T-cell (primary cell): ENCODE results near the gene PPP6C. TPM values are rescaled to one million over a fixed set of nuclear protein-coding genes. Genes with fewer than 3 reads are reported as not detected.
A peak's percentile ranks its signal among the peaks of the same experiment; 100 is the strongest.
"Not testable (repeated sequence)": the region's sequence is repeated elsewhere in the genome, so short reads cannot be mapped to it uniquely, and the experiment has no call there.

Source experiments
- ATAC-seq, 4 experiments: fragments of 200-7000 bp in 3 of 4; fragments of 150-1000 bp in 1 of 4; cut with Tn5 transposase; replicated peaks in 1 of 4; 1 replicate in 3 of 4; 2 replicates in 1 of 4; pipeline ENCODE4 v1.10.0; 2021; ENCODE audit warnings: moderate library complexity in 3 of 4, mild to moderate bottlenecking in 2 of 4, moderate number of reproducible peaks in 1 of 4
- CTCF ChIA-PET, 2 donors: fragments of 300-600 bp; sonication (Branson Sonifier 250); formaldehyde crosslinking; loops; one replicate each; lab custom pipeline; 2022; ENCODE audit warnings: antibody characterized with exemption in 2 of 2; lab: Charles Lee
- POLR2A ChIA-PET, 2 donors: fragments of 300-600 bp; sonication (Branson Sonifier 250); formaldehyde crosslinking; loops; one replicate each; lab custom pipeline; 2022; ENCODE audit warnings: antibody characterized with exemption in 2 of 2; lab: Charles Lee
- DNase-seq, 35 experiments: peaks; one replicate each; pipeline versions ENCODE4 v3.0.0 to v3.0.0-alpha.2; 2013 to 2023
- H3K27ac ChIP-seq: one replicate; pipeline ENCODE4 v1.5.1; 2013; ENCODE audit warnings: low read length
- H3K27me3 ChIP-seq, 2 experiments: replicated peaks in 1 of 2; 1 replicate in 1 of 2; 2 replicates in 1 of 2; pipeline versions ENCODE4 v1.6.1 to v1.7.0; 2013; ENCODE audit warnings: low read length in 1 of 2, mixed read lengths in 1 of 2; ENCODE audit not compliant: control insufficient read depth in 2 of 2, insufficient read depth in 2 of 2; ENCODE audit errors: extremely low read depth in 1 of 2
- H3K36me3 ChIP-seq, 2 donors: 1 replicate in 1 of 2; 2 replicates in 1 of 2; pipeline versions ENCODE4 v1.6.1 to v1.7.0; 2013; ENCODE audit warnings: low read length in 1 of 2; ENCODE audit not compliant: control insufficient read depth in 2 of 2, insufficient read depth in 1 of 2; ENCODE audit errors: extremely low read depth in 1 of 2
- H3K4me1 ChIP-seq, 2 experiments: 1 replicate in 1 of 2; 2 replicates in 1 of 2; pipeline versions ENCODE4 v1.6.1 to v1.7.0; 2013; ENCODE audit warnings: low read length in 2 of 2, mixed read lengths in 1 of 2; ENCODE audit not compliant: insufficient read depth in 2 of 2, control insufficient read depth in 1 of 2; ENCODE audit errors: extremely low read depth in 1 of 2
- H3K4me3 ChIP-seq, 2 donors: 1 replicate in 1 of 2; 2 replicates in 1 of 2; pipeline versions ENCODE4 v1.5.1 to v1.7.0; 2013; ENCODE audit warnings: mild to moderate bottlenecking in 2 of 2, low read length in 1 of 2, moderate library complexity in 1 of 2; ENCODE audit not compliant: control insufficient read depth in 1 of 2; ENCODE audit errors: extremely low read depth in 1 of 2
- H3K9me3 ChIP-seq: 2 replicates; pipeline ENCODE4 v1.7.0; 2013
- H3K27ac Mint-ChIP-seq, 2 donors: one replicate each; pipeline ENCODE4 v1.8.0; 2020 to 2021; ENCODE audit warnings: mild to moderate bottlenecking in 2 of 2, mixed read lengths in 2 of 2
- H3K27me3 Mint-ChIP-seq, 2 donors: one replicate each; pipeline ENCODE4 v1.8.0; 2021 to 2022; ENCODE audit warnings: mixed read lengths in 2 of 2
- H3K36me3 Mint-ChIP-seq: one replicate; pipeline ENCODE4 v1.8.0; 2021; ENCODE audit warnings: mixed read lengths
- H3K4me1 Mint-ChIP-seq, 3 donors: one replicate each; pipeline ENCODE4 v1.8.0; 2020 to 2022; ENCODE audit warnings: mixed read lengths in 3 of 3, mild to moderate bottlenecking in 1 of 3
- H3K4me3 Mint-ChIP-seq, 3 donors: one replicate each; pipeline ENCODE4 v1.8.0; 2020 to 2022; ENCODE audit warnings: mild to moderate bottlenecking in 3 of 3, mixed read lengths in 3 of 3, moderate library complexity in 3 of 3
- H3K9me3 Mint-ChIP-seq, 3 donors: one replicate each; pipeline ENCODE4 v1.8.0; 2020 to 2022; ENCODE audit warnings: mixed read lengths in 3 of 3
- WGBS: methylation state at CpG from one replicate; pipeline ENCODE4 v1.1.5; 2013; ENCODE audit warnings: missing lambda C conversion rate; ENCODE audit not compliant: insufficient coverage; 5-methylcytosine and 5-hydroxymethylcytosine counted together
- total RNA-seq, 35 experiments: library from RNA in 6 of 35; stranded (reverse) in 6 of 35; fragments of 120-200 nt in 1 of 35; gene quantifications; one replicate each; pipeline versions ENCODE4 v1.2.1 to v1.2.4 and lab custom pipeline; 2013 to 2026

Gene PPP6C
- total RNA-seq, 5 donors from 2014 or later (not counting 1 experiment from before 2014, with no cell fraction given): 34.0 to 42.7 (median 37.0) TPM

- H3K4me3 Mint-ChIP-seq, H3K9me3 Mint-ChIP-seq, DNase-seq, H3K27ac ChIP-seq, H3K4me3 ChIP-seq, H3K27me3 Mint-ChIP-seq, H3K9me3 ChIP-seq, CTCF ChIA-PET, ATAC-seq, H3K27me3 ChIP-seq, H3K27ac Mint-ChIP-seq: not testable (repeated sequence)
- POLR2A ChIA-PET: interaction anchor here in 1 of 2 donors (0.7 kb wide), 1 partner anchor 338 kb away, joined by 5 read pairs; no protein-coding TSS in a partner anchor
- Histone ChIP-seq H3K36me3 (peaks cover 4 to 70% of the 10 kb centered on the region in 2 donors), H3K4me1 (peaks cover 18 to 21% of the 10 kb centered on the region in 2 experiments)
- Mint-ChIP-seq H3K4me1 (peaks cover 41 to 45% (median 42%) of the 10 kb centered on the region in 3 donors), H3K36me3 (peaks cover 53% of the 10 kb centered on the region)
- WGBS: no CpG with 5 or more reads among the region's 8 CpGs
Measured at GRCh38 chr9:125234099-125234498, 44.5 kb upstream of the PPP6C start.

DNA sequence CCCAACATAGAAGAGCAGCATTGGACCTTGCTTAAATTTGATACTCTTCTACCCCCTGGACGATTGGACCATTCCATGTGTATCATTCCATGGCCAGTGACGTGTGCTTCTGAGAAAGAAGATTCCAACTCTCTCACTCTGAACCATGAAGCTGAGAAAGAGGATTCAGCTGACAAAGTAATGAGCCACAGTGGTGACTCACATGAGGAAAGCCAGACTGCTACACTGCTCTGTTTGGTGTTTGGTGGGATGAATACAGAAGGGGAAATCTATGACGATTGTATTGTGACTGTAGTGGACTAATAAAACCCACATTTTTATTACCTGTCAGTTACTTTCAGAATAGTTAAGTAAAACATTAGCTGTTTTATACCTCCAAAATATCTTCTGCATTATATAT is 44.1 kb upstream of the PPP6C start:
- H3K4me1 ChIP-seq: peaks cover 16% of the 10 kb centered on the region in 2 experiments
- POLR2A ChIA-PET: interaction anchor here in 1 of 2 donors (0.7 kb wide), 1 partner anchor 337 kb away, joined by 5 read pairs; no protein-coding TSS in a partner anchor
- Mint-ChIP-seq H3K27ac (peak overlapping the region; percentile 51 to 59), H3K4me1 (peaks cover 37 to 41% (median 37%) of the 10 kb centered on the region in 3 donors), H3K4me3 (no peak overlapping the region), H3K36me3 (peaks cover 49% of the 10 kb centered on the region), H3K9me3 (no peaks in the 10 kb centered on the region), H3K27me3 (no peaks in the 10 kb centered on the region)
- WGBS: no CpG with 5 or more reads among the region's 3 CpGs
- CTCF ChIA-PET: no interaction called here
- ATAC-seq (peak in 1 of 4 experiments; percentile 11), DNase-seq (no peak)
- H3K36me3 ChIP-seq: peaks cover 3 to 66% of the 10 kb centered on the region in 2 donors
- H3K27ac ChIP-seq: no peak overlapping the region
- H3K4me3 ChIP-seq: no peak overlapping the region
- no peaks in the 10 kb centered on the region for H3K27me3 ChIP-seq
- H3K9me3 ChIP-seq: no peaks in the 10 kb centered on the region

DNA sequence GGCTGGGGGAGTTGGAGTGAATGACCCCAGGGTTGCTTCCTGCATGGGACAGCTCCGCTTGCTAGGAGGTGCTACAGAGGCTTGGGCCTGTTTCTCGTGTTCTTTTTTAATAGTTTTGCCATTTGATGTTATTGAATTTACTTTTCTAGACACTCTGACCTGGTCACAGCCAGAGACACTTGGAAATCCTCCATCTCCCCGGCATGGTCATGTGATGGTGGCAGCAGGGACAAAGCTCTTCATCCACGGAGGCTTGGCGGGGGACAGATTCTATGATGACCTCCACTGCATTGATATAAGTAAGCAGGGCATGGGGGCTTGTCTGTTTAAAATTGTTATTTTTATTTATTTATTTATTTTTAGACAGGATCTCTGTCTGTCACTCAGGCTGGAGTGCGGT is 38.2 kb upstream of the PPP6C start:
- Mint-ChIP-seq H3K27ac (no peak overlapping the region), H3K4me3 (no peak overlapping the region), H3K9me3 (no peaks in the 10 kb centered on the region), H3K36me3 (peaks cover 12% of the 10 kb centered on the region), H3K4me1 (no peaks in the 10 kb centered on the region), H3K27me3 (no peaks in the 10 kb centered on the region)
- Histone ChIP-seq H3K27ac (no peak overlapping the region), H3K36me3 (peaks cover 0 to 29% of the 10 kb centered on the region in 2 donors), H3K4me3 (no peak overlapping the region), H3K9me3 (no peaks in the 10 kb centered on the region), H3K4me1 (no peaks in the 10 kb centered on the region), H3K27me3 (no peaks in the 10 kb centered on the region)
- ChIA-PET CTCF (interaction anchor here in 1 of 2 donors (0.5 kb wide), 1 partner anchor 273 kb away, joined by 3 read pairs; no protein-coding TSS in a partner anchor), POLR2A (interaction anchor here in 1 of 2 donors (1.2 kb wide), 1 partner anchor 10 kb away, joined by 4 read pairs; no protein-coding TSS in a partner anchor)
- ATAC-seq (no peak), DNase-seq (no peak)
- 100% methylated on average over 1 of the region's 6 CpGs for WGBS

DNA sequence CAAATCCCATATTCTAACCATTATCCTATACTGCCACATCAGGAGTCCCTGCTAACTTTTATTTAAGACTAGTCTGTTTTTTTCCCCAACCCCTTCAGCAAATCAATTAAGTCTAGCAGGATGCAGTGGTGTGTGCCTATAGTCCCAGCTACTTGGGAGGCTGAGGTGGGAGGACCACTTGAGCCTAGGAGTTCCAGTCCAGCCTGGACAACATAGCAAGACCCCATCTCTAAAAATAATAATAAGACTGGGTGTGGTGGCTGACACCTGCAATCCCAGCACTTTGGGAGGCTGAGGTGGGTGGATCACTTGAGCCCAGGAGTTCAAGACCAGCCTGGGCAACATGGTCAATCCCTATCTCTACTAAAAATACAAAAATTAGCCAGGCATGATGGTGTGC is 35.3 kb upstream of the PPP6C start:
- H3K4me3 Mint-ChIP-seq, H3K4me1 ChIP-seq, H3K9me3 ChIP-seq, H3K27ac ChIP-seq, H3K27me3 ChIP-seq, ATAC-seq, H3K4me1 Mint-ChIP-seq, CTCF ChIA-PET, H3K27me3 Mint-ChIP-seq, H3K9me3 Mint-ChIP-seq, H3K4me3 ChIP-seq, DNase-seq: not testable (repeated sequence)
- H3K36me3 ChIP-seq: peaks cover 2 to 29% of the 10 kb centered on the region in 2 donors
- H3K27ac Mint-ChIP-seq: peak overlapping the region in 1 of 2 donors; percentile 58
- POLR2A ChIA-PET: interaction anchor here in 1 of 2 donors (0.7 kb wide), 1 partner anchor 656 kb away, joined by 3 read pairs; no protein-coding TSS in a partner anchor
- peaks cover 12% of the 10 kb centered on the region for H3K36me3 Mint-ChIP-seq

DNA sequence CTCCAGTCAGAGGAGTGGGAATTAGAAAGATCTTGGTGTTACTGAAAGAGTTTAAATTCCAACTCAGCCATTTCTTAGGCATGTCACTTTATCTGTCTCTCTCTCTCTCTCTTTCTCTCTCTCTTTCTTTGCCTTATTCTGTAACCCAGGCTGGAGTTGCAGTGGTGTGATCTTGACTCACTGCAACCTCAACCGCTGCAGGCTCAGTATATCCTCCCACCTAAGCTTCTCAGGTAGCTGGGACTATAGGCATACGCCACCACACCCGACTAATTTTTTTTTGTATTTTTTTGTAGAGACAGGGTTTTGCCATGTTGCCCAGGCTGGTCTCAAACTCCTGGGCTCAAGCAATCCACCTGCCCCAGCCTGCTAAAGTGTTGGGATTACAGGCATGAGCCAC is 29.0 kb upstream of the PPP6C start:
- H3K4me3 Mint-ChIP-seq: no peak overlapping the region
- POLR2A ChIA-PET: no interaction called here
- no peaks in the 10 kb centered on the region for H3K4me1 ChIP-seq
- H3K27ac Mint-ChIP-seq: no peak overlapping the region
- no peak overlapping the region for H3K4me3 ChIP-seq
- peaks cover 0 to 4% (median 0%) of the 10 kb centered on the region in 3 donors for H3K4me1 Mint-ChIP-seq
- H3K27ac ChIP-seq: no peak overlapping the region
- H3K27me3 ChIP-seq: no peaks in the 10 kb centered on the region
- no peak for ATAC-seq
- CTCF ChIA-PET: no interaction called here
- no CpG with 5 or more reads among the region's 3 CpGs for WGBS
- H3K36me3 Mint-ChIP-seq: peaks cover 30% of the 10 kb centered on the region
- H3K36me3 ChIP-seq: peaks cover 4 to 23% of the 10 kb centered on the region in 2 donors
- H3K9me3 Mint-ChIP-seq: no peaks in the 10 kb centered on the region
- H3K27me3 Mint-ChIP-seq: no peaks in the 10 kb centered on the region
- H3K9me3 ChIP-seq: no peaks in the 10 kb centered on the region
- no peak for DNase-seq

DNA sequence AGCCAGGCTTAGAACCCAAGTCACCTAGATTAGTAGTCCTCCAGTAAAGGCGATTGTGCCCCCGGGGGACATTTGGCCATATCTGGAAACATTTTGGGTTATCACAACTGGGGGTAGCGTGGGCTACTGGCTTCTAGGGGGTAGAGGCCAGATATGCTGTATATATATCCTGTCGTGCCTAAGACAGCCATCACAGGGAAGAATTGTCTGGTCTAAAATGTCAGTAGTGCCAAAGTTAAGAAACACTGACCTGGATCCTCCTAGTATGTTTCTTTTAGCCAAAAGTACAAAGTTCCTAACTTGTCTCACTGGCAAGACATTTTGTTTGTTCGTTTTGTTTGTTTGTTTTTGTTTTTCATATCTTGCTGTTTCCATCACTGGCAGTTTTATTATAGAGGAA is 24.6 kb upstream of the PPP6C start:
- Histone ChIP-seq H3K9me3 (no peaks in the 10 kb centered on the region), H3K4me3 (no peak overlapping the region), H3K27ac (no peak overlapping the region), H3K36me3 (peaks cover 9 to 34% of the 10 kb centered on the region in 2 donors), H3K4me1 (no peaks in the 10 kb centered on the region), H3K27me3 (no peaks in the 10 kb centered on the region)
- H3K27ac Mint-ChIP-seq: peak overlapping the region in 1 of 2 donors; percentile 67
- CTCF ChIA-PET: interaction anchor here in 1 of 2 donors (0.6 kb wide), 1 partner anchor 15 kb away, joined by 4 read pairs; no protein-coding TSS in a partner anchor
- no peaks in the 10 kb centered on the region for H3K9me3 Mint-ChIP-seq
- DNase-seq: no peak
- no peak overlapping the region for H3K4me3 Mint-ChIP-seq
- 96% methylated on average over 5 of the region's 5 CpGs for WGBS
- POLR2A ChIA-PET: no interaction called here
- no peaks in the 10 kb centered on the region for H3K27me3 Mint-ChIP-seq
- H3K4me1 Mint-ChIP-seq: peaks cover 0 to 4% (median 0%) of the 10 kb centered on the region in 3 donors
- no peak for ATAC-seq
- H3K36me3 Mint-ChIP-seq: peaks cover 42% of the 10 kb centered on the region
